ENCODE measurements around the gene EMD. TPM values are rescaled to one million over a fixed set of nuclear protein-coding genes. Genes with fewer than 3 reads are reported as not detected.
A peak's percentile ranks its signal among the peaks of the same experiment; 100 is the strongest.

EMD gene
- total and polyA plus RNA-seq, 10 of the 15 experiments (the other 5 are each of a cell fraction or from before 2014, with no cell fraction given): 0.76 to 100 (median 43.2) TPM

DNA sequence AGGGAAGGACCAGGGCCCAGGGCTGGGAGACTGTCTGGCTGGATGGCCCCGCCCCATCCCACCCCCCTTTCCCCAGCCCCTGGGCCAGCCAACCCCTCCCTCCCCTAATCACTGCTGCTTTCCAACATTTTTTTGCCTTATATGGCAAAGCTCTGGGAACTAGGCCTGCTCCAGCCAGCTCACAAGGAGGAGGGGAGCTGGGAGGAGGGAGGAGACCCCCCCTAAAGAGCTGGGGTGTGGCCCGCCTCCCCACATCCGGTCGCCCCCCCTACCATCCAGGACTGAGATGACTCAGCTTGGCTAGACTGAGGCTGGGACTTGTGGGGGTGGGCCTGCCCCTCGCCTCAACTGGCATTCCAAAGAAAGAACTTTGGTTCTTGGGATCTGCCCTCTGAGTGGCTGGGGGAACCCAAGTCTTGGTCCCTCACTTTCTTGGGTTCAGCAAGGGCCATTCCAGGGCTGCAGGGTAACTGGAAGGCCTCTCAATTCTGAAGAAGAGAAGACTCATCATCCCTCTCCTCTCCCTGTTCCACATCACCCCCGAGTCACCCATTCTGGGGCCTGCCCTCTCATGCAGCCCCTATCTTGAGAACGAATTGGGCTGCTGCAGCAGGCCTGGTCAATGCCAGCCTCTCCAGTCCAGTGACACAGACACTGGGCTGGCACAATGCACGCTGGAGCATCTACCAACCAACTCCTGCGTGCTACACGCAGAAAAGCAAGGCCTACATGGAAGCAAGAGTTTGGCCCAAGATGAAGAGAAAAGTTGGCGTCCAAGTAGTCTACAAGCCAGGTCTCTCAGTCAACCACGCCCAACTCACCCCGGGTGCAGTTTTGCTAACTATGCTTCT lies 9.4 kb upstream of the EMD start (continued):
- TF ChIP-seq ETV6 (conservative IDR thresholded peaks at IDR 0.05 in 1 of 2, IDR thresholded peaks at IDR 0.05 in 1 of 2; ENCODE audit: borderline replicate concordance in 1 of 2, low read depth in 1 of 2) (no peak), SP1 (IDR thresholded peaks at IDR 0.05; ENCODE audit: low read depth, low read length) (no peak), POU2F2 (IDR thresholded peaks at IDR 0.05; ENCODE audit: borderline replicate concordance, low read depth, low read length) (no peak), RB1 (IDR thresholded peaks at IDR 0.05; ENCODE audit: borderline replicate concordance) (no peak), RAD21 (IDR thresholded peaks at IDR 0.05; ENCODE audit: insufficient read depth, low read depth, low read length) (no peak), TCF12 (IDR thresholded peaks at IDR 0.05; ENCODE audit: low read depth, low read length) (0 out of 2 replicates have a peak, but pooled peaks have one; percentile 31), RUNX3 (IDR thresholded peaks at IDR 0.05; ENCODE audit: low read length) (peak; percentile 87), KLF5 (IDR thresholded peaks at IDR 0.05; ENCODE audit: partially characterized antibody) (no peak), CHD4 (IDR thresholded peaks at IDR 0.05) (no peak)
- TF ChIP-seq, protein P1, sequence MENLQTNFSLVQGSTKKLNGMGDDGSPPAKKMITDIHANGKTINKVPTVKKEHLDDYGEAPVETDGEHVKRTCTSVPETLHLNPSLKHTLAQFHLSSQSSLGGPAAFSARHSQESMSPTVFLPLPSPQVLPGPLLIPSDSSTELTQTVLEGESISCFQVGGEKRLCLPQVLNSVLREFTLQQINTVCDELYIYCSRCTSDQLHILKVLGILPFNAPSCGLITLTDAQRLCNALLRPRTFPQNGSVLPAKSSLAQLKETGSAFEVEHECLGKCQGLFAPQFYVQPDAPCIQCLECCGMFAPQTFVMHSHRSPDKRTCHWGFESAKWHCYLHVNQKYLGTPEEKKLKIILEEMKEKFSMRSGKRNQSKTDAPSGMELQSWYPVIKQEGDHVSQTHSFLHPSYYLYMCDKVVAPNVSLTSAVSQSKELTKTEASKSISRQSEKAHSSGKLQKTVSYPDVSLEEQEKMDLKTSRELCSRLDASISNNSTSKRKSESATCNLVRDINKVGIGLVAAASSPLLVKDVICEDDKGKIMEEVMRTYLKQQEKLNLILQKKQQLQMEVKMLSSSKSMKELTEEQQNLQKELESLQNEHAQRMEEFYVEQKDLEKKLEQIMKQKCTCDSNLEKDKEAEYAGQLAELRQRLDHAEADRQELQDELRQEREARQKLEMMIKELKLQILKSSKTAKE (IDR thresholded peaks at IDR 0.05; ENCODE audit: low read depth, poor library complexity, severe bottlenecking): peak; percentile 81
- TF ChIP-seq, protein P2, sequence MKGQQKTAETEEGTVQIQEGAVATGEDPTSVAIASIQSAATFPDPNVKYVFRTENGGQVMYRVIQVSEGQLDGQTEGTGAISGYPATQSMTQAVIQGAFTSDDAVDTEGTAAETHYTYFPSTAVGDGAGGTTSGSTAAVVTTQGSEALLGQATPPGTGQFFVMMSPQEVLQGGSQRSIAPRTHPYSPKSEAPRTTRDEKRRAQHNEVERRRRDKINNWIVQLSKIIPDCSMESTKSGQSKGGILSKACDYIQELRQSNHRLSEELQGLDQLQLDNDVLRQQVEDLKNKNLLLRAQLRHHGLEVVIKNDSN (IDR thresholded peaks at IDR 0.05; ENCODE audit: borderline replicate concordance, extremely low read length, insufficient read depth, low read depth, low read length): no peak
- TF ChIP-seq, protein P3, sequence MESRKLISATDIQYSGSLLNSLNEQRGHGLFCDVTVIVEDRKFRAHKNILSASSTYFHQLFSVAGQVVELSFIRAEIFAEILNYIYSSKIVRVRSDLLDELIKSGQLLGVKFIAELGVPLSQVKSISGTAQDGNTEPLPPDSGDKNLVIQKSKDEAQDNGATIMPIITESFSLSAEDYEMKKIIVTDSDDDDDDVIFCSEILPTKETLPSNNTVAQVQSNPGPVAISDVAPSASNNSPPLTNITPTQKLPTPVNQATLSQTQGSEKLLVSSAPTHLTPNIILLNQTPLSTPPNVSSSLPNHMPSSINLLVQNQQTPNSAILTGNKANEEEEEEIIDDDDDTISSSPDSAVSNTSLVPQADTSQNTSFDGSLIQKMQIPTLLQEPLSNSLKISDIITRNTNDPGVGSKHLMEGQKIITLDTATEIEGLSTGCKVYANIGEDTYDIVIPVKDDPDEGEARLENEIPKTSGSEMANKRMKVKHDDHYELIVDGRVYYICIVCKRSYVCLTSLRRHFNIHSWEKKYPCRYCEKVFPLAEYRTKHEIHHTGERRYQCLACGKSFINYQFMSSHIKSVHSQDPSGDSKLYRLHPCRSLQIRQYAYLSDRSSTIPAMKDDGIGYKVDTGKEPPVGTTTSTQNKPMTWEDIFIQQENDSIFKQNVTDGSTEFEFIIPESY (IDR thresholded peaks at IDR 0.05): no peak
